ENCODE results near the gene RPL21. TPM values are rescaled to one million over a fixed set of nuclear protein-coding genes. Genes with fewer than 3 reads are reported as not detected.

The RPL21 gene
- total and polyA plus RNA-seq, 2 experiments from 2014 or later: 358 to 960 TPM

- WGBS (ENCODE audit: low lambda C conversion rate, missing lambda C conversion rate): 64% methylated on average over 5 of the region's 5 CpGs
- Histone ChIP-seq H3K27me3 (no peaks in the 10 kb centered on the region), H4K20me1 (ENCODE audit: insufficient read depth, poor library complexity, severe bottlenecking) (peaks cover 23% of the 10 kb centered on the region), H3K36me3 (replicated peaks; ENCODE audit: insufficient read depth, low read depth) (no peaks in the 10 kb centered on the region), H3K4me2 (no peak overlapping the region), H3K27ac (no peak overlapping the region), H3K4me3 (no peak overlapping the region), H2AFZ (no peak overlapping the region), H3K9me3 (ENCODE audit: low read depth) (no peaks in the 10 kb centered on the region), H3K9me2 (replicated peaks; ENCODE audit: insufficient read depth) (no peaks in the 10 kb centered on the region), H3K79me2 (peaks cover 18% of the 10 kb centered on the region), H3K4me1 (ENCODE audit: insufficient read depth) (no peaks in the 10 kb centered on the region)
- DNase-seq (ENCODE audit: low spot score): no peak
- TF ChIP-seq CTCF (IDR thresholded peaks at IDR 0.05; ENCODE audit: poor library complexity) (no peak), EZH2phosphoT487 (IDR thresholded peaks at IDR 0.05; ENCODE audit: low read depth, severe bottlenecking, unreplicated experiment) (no peak), EZH2 (IDR thresholded peaks at IDR 0.05; ENCODE audit: borderline replicate concordance) (no peak)
These were observed 10.0 kb downstream of the RPL21 start for GRCh38 chr13:27261396-27261795.

GRCh38 chr13:27263438-27263837 is 12.1 kb downstream of the RPL21 start:
- peaks cover 16% of the 10 kb centered on the region for H4K20me1 ChIP-seq (ENCODE audit: insufficient read depth, poor library complexity, severe bottlenecking)
- no peak overlapping the region for H3K4me2 ChIP-seq
- no peak overlapping the region for H2AFZ ChIP-seq
- no peaks in the 10 kb centered on the region for H3K4me1 ChIP-seq (ENCODE audit: insufficient read depth)
- no peak overlapping the region for H3K27ac ChIP-seq
- H3K4me3 ChIP-seq: no peak overlapping the region
- DNase-seq (ENCODE audit: low spot score): no peak
- H3K79me2 ChIP-seq: peaks cover 5% of the 10 kb centered on the region
- WGBS (ENCODE audit: low lambda C conversion rate, missing lambda C conversion rate): 67% methylated on average over 2 of the region's 2 CpGs
- H3K36me3 ChIP-seq (replicated peaks; ENCODE audit: insufficient read depth, low read depth): no peaks in the 10 kb centered on the region
- H3K9me2 ChIP-seq (replicated peaks; ENCODE audit: insufficient read depth): no peaks in the 10 kb centered on the region
- H3K9me3 ChIP-seq (ENCODE audit: low read depth): no peaks in the 10 kb centered on the region
- H3K27me3 ChIP-seq: no peaks in the 10 kb centered on the region
- TF ChIP-seq EZH2 (IDR thresholded peaks at IDR 0.05; ENCODE audit: borderline replicate concordance) (no peak), CTCF (IDR thresholded peaks at IDR 0.05; ENCODE audit: poor library complexity) (no peak), EZH2phosphoT487 (IDR thresholded peaks at IDR 0.05; ENCODE audit: low read depth, severe bottlenecking, unreplicated experiment) (no peak)

GRCh38 chr13:27264181-27264580 is 12.8 kb downstream of the RPL21 start:
- TF ChIP-seq EZH2 (IDR thresholded peaks at IDR 0.05; ENCODE audit: borderline replicate concordance) (no peak), EZH2phosphoT487 (IDR thresholded peaks at IDR 0.05; ENCODE audit: low read depth, severe bottlenecking, unreplicated experiment) (no peak), CTCF (IDR thresholded peaks at IDR 0.05; ENCODE audit: poor library complexity) (no peak)
- Histone ChIP-seq H3K27ac (peak overlapping the region; percentile 1), H3K4me1 (ENCODE audit: insufficient read depth) (no peaks in the 10 kb centered on the region), H3K79me2 (peaks cover 5% of the 10 kb centered on the region), H3K36me3 (replicated peaks; ENCODE audit: insufficient read depth, low read depth) (no peaks in the 10 kb centered on the region), H2AFZ (no peak overlapping the region), H3K9me2 (replicated peaks; ENCODE audit: insufficient read depth) (no peaks in the 10 kb centered on the region), H3K9me3 (ENCODE audit: low read depth) (no peaks in the 10 kb centered on the region), H3K27me3 (no peaks in the 10 kb centered on the region), H3K4me2 (no peak overlapping the region), H3K4me3 (no peak overlapping the region), H4K20me1 (ENCODE audit: insufficient read depth, poor library complexity, severe bottlenecking) (peaks cover 11% of the 10 kb centered on the region)
- peak; percentile 35 for DNase-seq (ENCODE audit: low spot score)
- WGBS (ENCODE audit: low lambda C conversion rate, missing lambda C conversion rate): 67% methylated on average over 5 of the region's 5 CpGs

- H3K27me3 ChIP-seq: no peaks in the 10 kb centered on the region
- H3K36me3 ChIP-seq (replicated peaks; ENCODE audit: insufficient read depth, low read depth): no peaks in the 10 kb centered on the region
- H3K9me3 ChIP-seq (ENCODE audit: low read depth): no peaks in the 10 kb centered on the region
- WGBS (ENCODE audit: low lambda C conversion rate, missing lambda C conversion rate): 44% methylated on average over 1 of the region's 1 CpG
- H2AFZ ChIP-seq: no peak overlapping the region
- H3K79me2 ChIP-seq: peaks cover 5% of the 10 kb centered on the region
- TF ChIP-seq CTCF (IDR thresholded peaks at IDR 0.05; ENCODE audit: poor library complexity): no peak
- no peak for TF ChIP-seq EZH2 (IDR thresholded peaks at IDR 0.05; ENCODE audit: borderline replicate concordance)
- no peak for TF ChIP-seq EZH2phosphoT487 (IDR thresholded peaks at IDR 0.05; ENCODE audit: low read depth, severe bottlenecking, unreplicated experiment)
- no peaks in the 10 kb centered on the region for H3K4me1 ChIP-seq (ENCODE audit: insufficient read depth)
- H4K20me1 ChIP-seq (ENCODE audit: insufficient read depth, poor library complexity, severe bottlenecking): peaks cover 6% of the 10 kb centered on the region
- no peak overlapping the region for H3K4me3 ChIP-seq
- no peak for DNase-seq (ENCODE audit: low spot score)
- H3K4me2 ChIP-seq: no peak overlapping the region
- no peaks in the 10 kb centered on the region for H3K9me2 ChIP-seq (replicated peaks; ENCODE audit: insufficient read depth)
- no peak overlapping the region for H3K27ac ChIP-seq
These were observed 13.3 kb downstream of the RPL21 start for GRCh38 chr13:27264648-27265047.
